Endothelial cell of umbilical vein (primary cell): ENCODE data around the gene MRPL38.
A peak's percentile ranks its signal among the peaks of the same experiment; 100 is the strongest.

Experiments
- EZH2 ChIP-seq: IDR thresholded peaks from 2 replicates; pipeline ENCODE4 v1.6.1; 2012; ENCODE audit warnings: borderline replicate concordance, low read depth, mild to moderate bottlenecking, moderate library complexity, low read length, inconsistent platforms; ENCODE audit not compliant: severe bottlenecking
- FOS ChIP-seq: IDR thresholded peaks from 2 replicates; pipeline ENCODE4 v1.6.1; 2011; ENCODE audit warnings: mild to moderate bottlenecking, low read length, moderate library complexity, borderline replicate concordance; ENCODE audit not compliant: insufficient read depth
- JUN ChIP-seq: IDR thresholded peaks from 2 replicates; pipeline ENCODE4 v1.6.1; 2011; ENCODE audit warnings: borderline replicate concordance, low read depth; ENCODE audit not compliant: insufficient read length, insufficient read depth
- POLR2A ChIP-seq: IDR thresholded peaks from 2 replicates; pipeline ENCODE4 v1.6.1; 2012; ENCODE audit warnings: low read depth, mild to moderate bottlenecking, control low read depth, low read length
- POLR2AphosphoS5 ChIP-seq: IDR thresholded peaks from 2 replicates; pipeline ENCODE4 v1.6.1; 2012; ENCODE audit warnings: low read depth, mild to moderate bottlenecking, control low read depth, low read length, moderate library complexity; ENCODE audit not compliant: insufficient read depth
- TF ChIP-seq, protein P1 (sequence below), 2 donors: IDR thresholded peaks; 1 replicate in 1 of 2; 2 replicates in 1 of 2; pipeline ENCODE4 v1.5.1; 2011; ENCODE audit warnings: low read length in 2 of 2, mild to moderate bottlenecking in 2 of 2, moderate library complexity in 2 of 2, control low read depth in 1 of 2, inconsistent platforms in 1 of 2, low read depth in 1 of 2; ENCODE audit not compliant: insufficient read depth in 1 of 2; ENCODE audit errors: extremely low read depth in 1 of 2
- TF ChIP-seq, protein P2 (sequence below): IDR thresholded peaks from 2 replicates; pipeline ENCODE4 v1.6.1; 2011; ENCODE audit not compliant: insufficient read depth, insufficient read length

GRCh38 chr17:75878174-75878998, 26.3 kb downstream of the MRPL38 start, which contains the start of gene TRIM47:
- TF ChIP-seq, protein P1, sequence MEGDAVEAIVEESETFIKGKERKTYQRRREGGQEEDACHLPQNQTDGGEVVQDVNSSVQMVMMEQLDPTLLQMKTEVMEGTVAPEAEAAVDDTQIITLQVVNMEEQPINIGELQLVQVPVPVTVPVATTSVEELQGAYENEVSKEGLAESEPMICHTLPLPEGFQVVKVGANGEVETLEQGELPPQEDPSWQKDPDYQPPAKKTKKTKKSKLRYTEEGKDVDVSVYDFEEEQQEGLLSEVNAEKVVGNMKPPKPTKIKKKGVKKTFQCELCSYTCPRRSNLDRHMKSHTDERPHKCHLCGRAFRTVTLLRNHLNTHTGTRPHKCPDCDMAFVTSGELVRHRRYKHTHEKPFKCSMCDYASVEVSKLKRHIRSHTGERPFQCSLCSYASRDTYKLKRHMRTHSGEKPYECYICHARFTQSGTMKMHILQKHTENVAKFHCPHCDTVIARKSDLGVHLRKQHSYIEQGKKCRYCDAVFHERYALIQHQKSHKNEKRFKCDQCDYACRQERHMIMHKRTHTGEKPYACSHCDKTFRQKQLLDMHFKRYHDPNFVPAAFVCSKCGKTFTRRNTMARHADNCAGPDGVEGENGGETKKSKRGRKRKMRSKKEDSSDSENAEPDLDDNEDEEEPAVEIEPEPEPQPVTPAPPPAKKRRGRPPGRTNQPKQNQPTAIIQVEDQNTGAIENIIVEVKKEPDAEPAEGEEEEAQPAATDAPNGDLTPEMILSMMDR (IDR thresholded peaks at IDR 0.05; ENCODE audit: extremely low read depth in 1 of 2, insufficient read depth in 1 of 2, low read depth in 1 of 2, low read length in 2 of 2), result peak in 1 of 2 donors; percentile 21
- peak; percentile 75 for TF ChIP-seq POLR2A
- TF ChIP-seq, protein P2, sequence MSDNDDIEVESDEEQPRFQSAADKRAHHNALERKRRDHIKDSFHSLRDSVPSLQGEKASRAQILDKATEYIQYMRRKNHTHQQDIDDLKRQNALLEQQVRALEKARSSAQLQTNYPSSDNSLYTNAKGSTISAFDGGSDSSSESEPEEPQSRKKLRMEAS, result no peak
- no peak for TF ChIP-seq EZH2
- TF ChIP-seq JUN, result no peak
- peak; percentile 75 for TF ChIP-seq POLR2AphosphoS5
- TF ChIP-seq FOS, result no peak
